Cerebellar cortex (tissue), 1 donor: ENCODE measurements around the gene MATCAP1.

ENCODE experiments used
- DNase-seq: peaks from one replicate; pipeline ENCODE4 v3.0.0-alpha.2; 2015; ENCODE audit warnings: low spot score

MATCAP1 gene

DNA sequence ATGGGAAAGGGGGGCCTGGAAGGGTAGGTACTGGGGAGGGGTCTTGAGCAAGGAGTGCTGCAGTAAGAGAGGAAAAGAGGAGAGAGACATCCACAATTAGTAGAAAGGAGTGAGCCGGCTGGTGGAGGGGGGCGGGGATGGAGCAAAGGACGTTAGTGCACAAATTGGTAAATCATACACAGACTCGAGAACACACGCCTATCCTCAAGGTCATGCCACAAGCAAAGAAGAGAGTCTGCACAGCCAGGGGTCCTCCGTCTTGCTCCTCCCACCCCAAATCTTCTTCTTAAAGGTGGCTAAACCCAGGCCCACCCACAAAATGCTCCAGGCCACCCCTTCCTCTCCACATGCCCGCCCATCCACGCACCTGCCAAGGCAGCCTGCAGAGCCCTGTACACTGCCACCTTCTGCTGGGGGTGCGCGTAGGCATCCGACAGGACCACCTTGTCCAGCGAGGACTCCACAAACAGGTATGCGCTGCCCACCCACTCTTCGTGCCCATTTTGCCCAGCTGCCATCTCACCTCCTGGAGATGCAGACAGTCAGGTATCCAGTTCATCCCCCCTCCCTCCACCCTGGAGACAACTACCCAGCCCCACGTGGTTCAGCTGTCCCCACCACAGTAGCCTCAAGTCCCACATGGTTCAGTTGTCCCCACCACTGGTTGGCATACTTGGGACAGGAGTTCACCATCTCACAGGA is 27.5 kb downstream of the MATCAP1 start:
- no peak for DNase-seq

- no peak for DNase-seq
Measured at GRCh38 chr16:67155295-67156142, 28.2 kb downstream of the MATCAP1 start.

DNA sequence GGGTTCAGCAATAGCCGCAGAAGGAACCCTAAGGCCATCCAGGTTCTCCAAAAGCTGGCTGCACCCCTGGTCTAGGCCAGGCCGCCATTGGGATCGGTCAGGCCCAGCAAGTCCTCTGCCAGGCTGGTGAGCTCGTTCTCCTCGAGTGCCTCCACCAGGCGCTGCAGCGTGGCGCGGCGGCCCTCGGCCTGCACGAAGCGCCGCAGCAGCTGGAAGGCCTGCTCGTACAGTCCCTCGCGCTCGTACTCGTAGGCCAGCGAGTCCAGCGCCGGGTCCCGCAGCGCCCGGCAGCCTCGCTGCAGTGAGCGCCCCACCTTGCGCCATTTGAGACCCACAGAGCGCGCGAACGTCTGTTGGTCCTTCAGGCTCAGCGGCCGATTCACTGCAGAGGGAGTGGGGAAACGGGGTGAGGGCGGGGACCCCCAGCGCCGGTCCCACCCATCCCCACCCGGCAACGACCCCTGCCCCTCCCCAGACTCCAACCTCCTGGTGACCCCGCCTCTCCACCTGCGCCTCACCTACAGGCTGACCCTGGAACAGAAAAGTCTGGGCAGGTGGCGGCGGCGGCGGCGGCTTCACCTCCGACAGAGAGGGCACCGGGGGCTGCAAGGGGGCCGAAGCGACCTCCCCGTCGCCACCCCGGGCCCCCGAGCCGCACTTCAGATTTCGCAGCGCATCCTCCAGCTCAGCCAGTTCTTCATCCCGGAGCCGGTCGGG is 29.0 kb downstream of the MATCAP1 start:
- no peak for DNase-seq

GRCh38 chr16:67151431-67152097 is 32.2 kb downstream of the MATCAP1 start:
- no peak for DNase-seq

DNA sequence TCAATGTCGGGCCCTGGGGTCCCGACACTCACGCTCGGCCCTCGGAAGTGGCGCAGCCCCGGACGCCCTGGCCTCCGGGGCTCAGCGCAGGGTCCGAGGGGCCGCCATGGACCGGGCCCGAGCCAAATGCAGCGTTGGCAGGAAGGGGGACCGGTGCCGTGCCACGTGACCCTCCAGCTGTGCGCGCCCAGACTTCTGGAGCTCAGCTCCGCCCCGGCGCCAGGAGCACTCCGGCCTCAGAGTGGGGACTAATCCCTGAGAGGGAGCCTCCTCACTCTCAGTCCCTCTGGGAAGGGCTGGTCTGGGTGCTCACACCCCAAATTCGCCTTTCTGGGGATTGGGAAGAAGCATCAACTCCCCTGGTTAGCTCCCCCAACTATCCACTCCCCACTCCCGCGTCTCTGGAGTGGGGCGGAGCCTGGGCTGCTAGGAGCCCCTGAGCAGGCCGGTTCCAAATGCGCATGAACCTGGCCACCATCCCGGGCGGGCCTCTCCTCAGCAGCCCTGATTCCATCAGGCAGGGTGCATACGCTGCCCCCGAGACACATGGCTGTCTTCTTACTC is 32.8 kb downstream of the MATCAP1 start, which contains the start of gene B3GNT9:
Gene B3GNT9 (minus strand): TSS at position 166 of the 564 bp plus-strand sequence. CDS start 513 bp downstream, outside the sequence.
- no peak for DNase-seq

DNA sequence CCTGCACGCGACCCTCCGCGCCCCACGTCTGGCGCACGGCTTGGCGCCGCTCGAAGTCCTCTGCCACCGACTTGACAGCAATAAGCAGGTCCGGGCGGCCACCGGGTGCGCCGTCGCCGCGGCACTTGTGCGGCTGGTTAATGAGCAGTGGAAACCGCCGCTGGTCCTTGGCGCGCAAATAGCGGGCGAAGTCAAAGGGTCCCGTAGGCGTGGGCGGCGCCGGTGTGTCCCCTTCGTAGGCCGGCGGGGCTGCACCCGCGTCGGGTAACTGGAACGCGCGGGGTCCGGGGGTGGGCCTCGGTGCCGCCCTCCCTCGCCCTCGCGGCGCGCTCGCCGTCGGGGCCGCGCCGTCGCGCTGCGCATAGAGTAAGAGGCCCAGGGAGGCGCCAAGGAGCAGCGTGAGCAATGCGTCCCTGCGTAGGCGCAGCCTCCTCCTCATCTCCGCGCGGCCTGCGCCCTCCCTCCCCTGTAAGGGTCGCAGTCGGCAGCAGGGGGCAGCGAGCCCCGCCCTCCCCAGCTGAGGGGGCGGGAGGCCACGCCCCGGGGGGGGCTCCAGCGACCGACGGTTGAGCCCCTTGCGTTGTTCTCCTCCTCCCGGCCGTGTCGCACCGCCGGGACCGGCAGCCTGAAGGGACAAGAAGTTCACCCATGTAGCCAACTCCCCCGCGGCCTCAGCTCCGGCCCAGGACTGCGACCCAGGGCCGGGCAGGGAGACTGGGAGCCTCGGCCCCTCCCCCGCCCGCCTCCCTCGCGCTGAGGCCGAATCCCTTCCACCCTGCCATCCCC is 33.5 kb downstream of the MATCAP1 start:
- DNase-seq: no peak

GRCh38 chr16:67149276-67150046 is 34.3 kb downstream of the MATCAP1 start:
- DNase-seq: no peak

- no peak for DNase-seq
Measured at GRCh38 chr16:67148656-67149275, 35.0 kb downstream of the MATCAP1 start.

DNA sequence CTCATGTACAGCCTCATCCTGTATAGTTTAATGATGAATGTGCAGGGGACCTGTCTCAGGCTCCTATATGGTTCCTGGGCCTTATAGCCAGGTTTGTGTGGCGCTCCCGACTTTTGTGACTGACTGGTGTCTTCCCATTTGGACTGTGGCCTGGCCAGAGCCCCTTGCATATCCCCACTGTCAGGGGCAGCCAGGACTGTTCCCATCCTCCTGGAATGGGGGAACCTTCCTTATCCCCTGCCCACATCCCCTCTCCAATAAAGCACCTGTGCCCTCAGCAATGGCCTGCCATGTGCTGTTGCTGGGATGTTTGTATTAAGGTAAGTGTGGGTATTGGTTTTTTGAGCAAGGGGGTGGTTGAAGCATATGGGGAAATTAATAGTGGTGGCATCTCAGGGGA is 35.5 kb downstream of the MATCAP1 start:
- DNase-seq: no peak

DNA sequence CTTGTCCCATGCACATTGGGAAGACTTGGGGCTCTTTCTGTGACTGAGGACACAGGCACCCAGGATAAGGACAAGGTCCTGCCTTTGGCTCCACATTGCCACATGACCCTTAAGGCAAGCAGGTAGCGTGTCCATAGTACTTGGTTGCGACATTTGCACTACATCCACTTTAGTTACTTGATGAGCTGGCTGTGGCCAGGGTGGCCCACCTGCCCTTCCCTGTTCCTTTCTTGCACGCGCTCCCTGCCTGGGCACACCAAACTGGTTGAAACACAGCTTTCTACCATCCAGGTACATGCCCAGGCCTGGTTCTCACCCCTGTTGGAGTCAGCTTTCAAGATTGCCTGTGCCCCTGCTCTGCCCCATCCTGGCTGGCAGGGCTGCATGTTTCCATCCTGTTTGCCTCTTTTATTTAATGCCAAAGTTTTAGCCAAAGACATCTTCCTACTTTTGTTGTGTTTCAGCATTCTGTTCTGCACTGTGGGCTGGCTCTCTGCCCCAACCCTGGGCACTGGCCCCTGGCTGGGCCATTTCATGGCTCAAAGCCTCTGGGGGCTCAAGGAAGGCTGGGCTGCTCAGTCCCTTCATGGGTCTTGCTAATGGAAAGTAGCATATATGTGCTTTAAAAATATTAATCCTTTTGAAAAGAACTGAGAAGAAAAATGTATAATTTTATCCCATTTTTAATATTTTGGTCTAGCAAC is 36.2 kb downstream of the MATCAP1 start:
- DNase-seq: no peak

GRCh38 chr16:67146523-67147357 is 37.0 kb downstream of the MATCAP1 start:
- DNase-seq: no peak

GRCh38 chr16:67145746-67146145 is 38.0 kb downstream of the MATCAP1 start:
- DNase-seq: no peak

DNA sequence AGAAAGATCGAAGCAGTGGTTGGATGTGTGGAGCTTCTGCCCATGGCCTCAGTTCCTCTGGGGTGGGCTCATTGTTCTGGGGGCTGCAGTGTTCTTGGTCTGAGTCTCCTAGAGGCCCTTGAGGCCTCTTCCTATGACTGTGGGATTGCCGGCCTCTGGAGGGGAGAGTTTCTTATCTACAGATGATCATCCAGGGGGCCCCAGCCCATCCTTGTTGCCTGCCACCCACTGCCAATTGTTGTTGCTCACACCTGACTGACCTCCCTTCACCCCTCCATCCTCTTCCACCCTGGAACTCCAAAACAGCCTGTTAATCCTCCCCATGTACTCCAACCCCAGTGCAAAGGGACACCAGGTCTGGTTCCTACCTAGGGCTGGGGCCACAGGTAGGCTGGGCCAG is 38.8 kb downstream of the MATCAP1 start:
- DNase-seq: no peak

DNA sequence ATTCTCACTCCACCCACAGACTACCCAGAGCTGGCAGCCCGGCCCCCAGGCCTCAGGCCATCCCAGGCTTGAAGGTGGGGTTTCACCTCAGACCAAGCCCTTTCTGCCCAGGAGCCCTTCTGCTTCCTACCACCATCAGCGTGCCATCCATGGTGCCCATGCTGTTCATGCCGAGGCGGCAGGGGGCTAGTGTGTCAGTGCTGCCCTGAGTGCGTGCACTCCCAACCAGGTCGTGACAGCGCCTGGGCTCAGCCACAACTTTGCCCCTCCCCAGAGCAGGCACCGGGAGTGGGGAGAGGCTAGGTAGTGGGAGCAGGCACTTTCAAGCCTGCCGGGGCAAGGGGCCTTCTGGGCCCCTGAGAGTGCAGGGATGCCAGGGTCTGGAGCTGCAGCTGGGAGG is 41.4 kb downstream of the MATCAP1 start:
- no peak for DNase-seq

DNA sequence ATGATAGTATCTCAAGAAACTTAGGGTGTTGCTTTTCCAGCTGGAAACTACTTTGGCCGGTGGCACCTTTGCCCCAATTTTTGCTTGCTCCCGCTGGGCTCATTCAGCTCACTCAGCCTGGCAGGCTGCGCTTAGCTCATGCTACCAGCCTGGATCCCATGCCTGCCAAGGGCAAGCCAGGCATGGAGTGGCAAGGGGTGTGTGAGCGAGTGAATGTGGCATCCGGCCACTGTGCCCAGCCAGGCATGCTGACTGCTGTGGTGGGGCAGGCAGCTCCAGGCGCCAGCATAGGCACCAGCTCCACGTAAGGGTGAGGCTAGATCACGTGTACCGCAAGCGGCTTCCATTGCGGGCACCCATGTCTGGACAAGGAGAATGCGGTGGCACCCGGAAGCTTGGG is 42.4 kb downstream of the MATCAP1 start:
- no peak for DNase-seq

DNA sequence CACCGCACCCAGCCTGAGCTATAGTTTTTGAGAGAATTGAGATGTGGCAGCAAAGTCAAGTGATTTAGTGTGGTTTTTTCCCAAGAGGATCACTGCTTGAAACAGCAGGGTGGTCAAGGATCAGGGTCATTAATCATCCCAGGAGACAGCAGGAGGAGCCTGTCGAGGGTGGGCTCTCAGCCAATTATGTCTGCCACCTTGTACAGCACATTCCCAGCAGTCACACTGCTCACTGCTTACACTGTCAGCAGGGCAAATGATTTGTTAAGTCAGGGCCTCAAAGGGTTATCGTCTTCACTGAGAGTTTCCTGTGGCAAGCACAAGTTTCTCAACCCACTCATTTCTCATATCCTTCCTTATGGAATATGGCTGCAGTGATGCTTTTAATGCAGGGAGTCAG is 46.2 kb downstream of the MATCAP1 start:
- DNase-seq: no peak

DNA sequence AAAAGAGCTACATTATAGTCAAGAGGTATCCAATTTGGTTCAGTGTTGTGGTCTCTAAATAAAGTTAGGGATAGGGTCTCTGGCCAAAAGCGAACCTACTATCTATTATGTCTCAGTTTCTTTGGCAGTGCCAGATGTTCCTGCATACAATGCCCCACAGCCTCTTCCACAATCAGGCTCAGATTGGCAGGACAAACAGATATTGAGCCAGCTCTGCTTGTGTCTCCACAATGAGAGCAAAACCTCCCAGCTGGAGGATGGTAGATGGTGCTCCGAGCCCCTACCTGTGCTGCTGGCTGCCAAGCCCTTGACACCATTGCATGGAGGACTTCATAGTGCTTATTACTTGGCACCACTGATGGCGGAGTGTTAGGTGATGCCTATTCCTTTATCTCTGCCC is 54.3 kb downstream of the MATCAP1 start:
- no peak for DNase-seq

DNA sequence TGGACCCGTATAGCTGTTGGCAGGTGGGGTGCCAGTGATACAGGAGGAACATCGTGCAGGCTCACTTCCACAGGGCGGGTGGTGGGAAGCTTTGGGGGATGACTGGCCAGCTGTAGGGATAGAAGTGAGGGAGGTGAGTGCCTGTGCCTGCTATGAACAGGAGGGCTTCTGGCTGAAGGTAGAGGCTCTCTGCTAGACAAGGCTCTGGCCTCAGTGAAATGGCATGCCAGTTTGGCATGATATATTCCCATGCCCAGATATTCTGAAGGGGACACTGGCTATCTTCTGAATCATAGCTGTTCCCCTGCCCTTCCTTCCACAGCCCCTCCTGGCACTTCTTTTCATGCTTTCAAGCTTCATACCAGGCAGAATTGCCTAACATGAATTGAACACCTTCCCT is 54.9 kb downstream of the MATCAP1 start:
- DNase-seq: no peak
